Measurements from ENCODE around the gene ZDHHC8. TPM values are rescaled to one million over a fixed set of nuclear protein-coding genes. Genes with fewer than 3 reads are reported as not detected.

ZDHHC8 gene
- total and polyA plus RNA-seq, 2 donors (not counting 3 experiments of a cell fraction or from before 2014, with no cell fraction given), result 49.8 to 131 TPM

- Histone ChIP-seq H3K4me2 (ENCODE audit: insufficient read depth, low read length) (no peak overlapping the region), H3K27me3 (ENCODE audit: control insufficient read depth in 2 of 2, insufficient read depth in 2 of 2, low read length in 2 of 2) (no peaks in the 10 kb centered on the region), H3K79me2 (ENCODE audit: control insufficient read depth, insufficient read depth, low read length) (no peaks in the 10 kb centered on the region), H3K4me1 (ENCODE audit: control insufficient read depth, extremely low read depth, insufficient read depth, low read length) (no peaks in the 10 kb centered on the region), H3K27ac (ENCODE audit: insufficient read depth, low read depth, low read length) (no peak overlapping the region), H3K36me3 (ENCODE audit: control insufficient read depth in 2 of 2, extremely low read depth in 1 of 2, insufficient read depth in 2 of 2, low read length in 2 of 2) (no peaks in the 10 kb centered on the region), H3K9ac (replicated peaks; ENCODE audit: extremely low read depth, insufficient read depth, low read length) (no peak overlapping the region), H3K9me3 (replicated peaks; ENCODE audit: control insufficient read depth, insufficient read depth, low read length) (no peaks in the 10 kb centered on the region), H3K4me3 (replicated peaks in 1 of 3; ENCODE audit: insufficient read depth in 1 of 3, low read depth in 1 of 3, low read length in 3 of 3) (no peak overlapping the region), H3K9me1 (replicated peaks; ENCODE audit: control insufficient read depth, extremely low read depth, insufficient read depth, low read length) (no peaks in the 10 kb centered on the region), H4K20me1 (replicated peaks; ENCODE audit: control insufficient read depth, extremely low read depth, insufficient read depth, low read length) (no peaks in the 10 kb centered on the region), H2AFZ (ENCODE audit: low read depth, low read length) (no peak overlapping the region)
- TF ChIP-seq MAX (IDR thresholded peaks at IDR 0.05; ENCODE audit: insufficient read depth, insufficient read length) (no peak), FOS (IDR thresholded peaks at IDR 0.05; ENCODE audit: borderline replicate concordance, insufficient read depth, low read length) (no peak), POLR2A (IDR thresholded peaks at IDR 0.05; ENCODE audit: low read depth, low read length) (no peak), CTCF (IDR thresholded peaks at IDR 0.05; ENCODE audit: extremely low read depth in 1 of 2, insufficient read depth in 1 of 2, low read depth in 1 of 2, low read length in 2 of 2) (no peak), JUN (IDR thresholded peaks at IDR 0.05; ENCODE audit: borderline replicate concordance, insufficient read depth, insufficient read length, low read depth) (no peak), MYC (IDR thresholded peaks at IDR 0.05; ENCODE audit: low read depth, low read length) (no peak), EZH2 (IDR thresholded peaks at IDR 0.05; ENCODE audit: borderline replicate concordance, low read depth, low read length, severe bottlenecking) (no peak), POLR2AphosphoS5 (IDR thresholded peaks at IDR 0.05; ENCODE audit: insufficient read depth, low read depth, low read length) (no peak), GATA2 (IDR thresholded peaks at IDR 0.05; ENCODE audit: insufficient read depth, insufficient read length, low read depth, low read length) (no peak)
- FAIRE-seq (no peak), DNase-seq (ENCODE audit: low read depth, low spot score) (no peak)
- POLR2A ChIA-PET, result no interaction called here
- intact Hi-C loops (cut with micrococcal nuclease), result no loop called here
- dilution Hi-C loops (cut with MboI; ENCODE audit: extremely low pct_ligation_motif_present, low sequenced_read_pairs), result no loop called here
- CTCF ChIA-PET, result no interaction called here
- BruUV-seq (replicated peaks), result no TSS peak
Observed at GRCh38 chr22:20171288-20172140, 39.9 kb downstream of the ZDHHC8 start.
